ENCODE results near the gene RESP18.
"Not testable (repeated sequence)": the region's sequence is repeated elsewhere in the genome, so short reads cannot be mapped to it uniquely, and the experiment has no call there.

RESP18 gene

DNA sequence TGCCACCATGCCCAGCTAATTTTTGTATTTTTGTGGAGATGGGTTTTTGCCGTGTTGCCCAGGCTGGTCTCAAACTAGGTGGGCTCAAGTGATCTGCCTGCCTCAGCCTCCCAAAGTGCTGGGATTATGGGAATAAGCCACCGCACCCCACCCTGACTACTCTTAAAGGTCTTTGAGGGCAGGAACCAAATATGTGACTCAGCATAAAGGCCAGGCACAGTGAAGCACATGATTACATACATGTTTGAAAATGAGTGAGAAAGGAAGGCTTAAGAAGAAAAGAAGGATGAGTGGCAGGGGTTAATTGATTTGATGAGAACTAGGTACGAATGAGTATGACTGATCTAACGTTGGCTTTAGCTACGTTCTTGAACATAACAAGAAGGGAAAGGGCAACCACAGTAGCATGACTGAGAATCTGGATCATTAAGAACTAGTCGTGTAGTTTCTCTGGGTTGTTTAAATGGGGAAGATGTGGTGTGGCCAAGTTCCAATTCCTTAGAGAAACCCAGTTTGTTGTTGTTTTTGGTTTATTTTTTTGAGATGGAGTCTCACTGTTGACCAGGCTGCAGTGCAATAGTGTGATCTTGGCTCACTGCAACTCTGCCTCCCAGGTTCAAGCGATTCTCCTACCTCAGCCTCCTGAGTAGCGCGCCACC, 6.8 kb downstream of the RESP18 start:
- TF ChIP-seq, protein P1, sequence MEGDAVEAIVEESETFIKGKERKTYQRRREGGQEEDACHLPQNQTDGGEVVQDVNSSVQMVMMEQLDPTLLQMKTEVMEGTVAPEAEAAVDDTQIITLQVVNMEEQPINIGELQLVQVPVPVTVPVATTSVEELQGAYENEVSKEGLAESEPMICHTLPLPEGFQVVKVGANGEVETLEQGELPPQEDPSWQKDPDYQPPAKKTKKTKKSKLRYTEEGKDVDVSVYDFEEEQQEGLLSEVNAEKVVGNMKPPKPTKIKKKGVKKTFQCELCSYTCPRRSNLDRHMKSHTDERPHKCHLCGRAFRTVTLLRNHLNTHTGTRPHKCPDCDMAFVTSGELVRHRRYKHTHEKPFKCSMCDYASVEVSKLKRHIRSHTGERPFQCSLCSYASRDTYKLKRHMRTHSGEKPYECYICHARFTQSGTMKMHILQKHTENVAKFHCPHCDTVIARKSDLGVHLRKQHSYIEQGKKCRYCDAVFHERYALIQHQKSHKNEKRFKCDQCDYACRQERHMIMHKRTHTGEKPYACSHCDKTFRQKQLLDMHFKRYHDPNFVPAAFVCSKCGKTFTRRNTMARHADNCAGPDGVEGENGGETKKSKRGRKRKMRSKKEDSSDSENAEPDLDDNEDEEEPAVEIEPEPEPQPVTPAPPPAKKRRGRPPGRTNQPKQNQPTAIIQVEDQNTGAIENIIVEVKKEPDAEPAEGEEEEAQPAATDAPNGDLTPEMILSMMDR (conservative IDR thresholded peaks at IDR 0.05; ENCODE audit: low read depth, low read length) = no peak
- no peak overlapping the region for H3K4me3 ChIP-seq (ENCODE audit: low read length)
- DNase-seq (ENCODE audit: low read depth) = no peak

DNA sequence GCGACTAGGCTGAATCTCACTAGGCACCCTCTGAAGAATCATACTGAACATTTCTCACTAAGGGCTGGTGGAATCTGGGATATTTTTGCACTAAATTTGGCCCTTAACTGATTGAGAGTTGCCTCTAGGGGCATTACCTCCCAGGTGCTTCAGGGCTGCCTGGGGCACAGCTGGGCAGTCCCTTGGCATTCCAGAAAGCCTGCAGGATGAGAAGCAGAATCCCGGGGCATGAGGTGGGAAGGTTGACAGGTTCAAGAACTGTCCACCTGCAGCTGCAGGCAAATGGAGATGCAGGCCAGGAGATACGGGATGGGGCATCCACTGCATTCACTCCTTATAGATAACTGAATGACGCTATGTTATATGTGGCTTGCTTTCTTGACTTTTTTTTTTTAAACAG, 7.4 kb downstream of the RESP18 start:
- H3K4me3 ChIP-seq (ENCODE audit: low read length) = no peak overlapping the region
- TF ChIP-seq, protein P1 (conservative IDR thresholded peaks at IDR 0.05; ENCODE audit: low read depth, low read length) = no peak
- no peak for DNase-seq (ENCODE audit: low read depth)

DNA sequence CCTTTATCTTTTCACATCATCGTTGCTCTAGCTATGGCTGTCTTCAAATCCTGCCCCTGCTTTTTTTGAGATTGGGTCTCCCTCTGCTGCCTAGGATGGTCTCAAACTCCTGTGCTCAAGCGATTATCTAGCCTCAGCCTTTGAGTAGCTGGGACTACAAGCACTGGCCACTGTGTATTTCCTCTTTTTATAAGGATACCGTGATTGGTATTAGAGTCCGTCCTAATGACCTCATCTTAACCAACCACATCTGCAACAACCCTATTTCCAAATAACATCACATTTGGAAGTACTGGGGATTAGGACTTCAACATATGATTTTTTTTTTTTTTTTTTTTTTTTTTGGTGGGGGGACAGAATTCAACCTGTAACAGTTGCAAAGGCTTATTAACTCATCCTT, 9.1 kb downstream of the RESP18 start:
- TF ChIP-seq, protein P1 (conservative IDR thresholded peaks at IDR 0.05; ENCODE audit: low read depth, low read length) = no peak
- no peak for DNase-seq (ENCODE audit: low read depth)
- no peak overlapping the region for H3K4me3 ChIP-seq (ENCODE audit: low read length)

DNA sequence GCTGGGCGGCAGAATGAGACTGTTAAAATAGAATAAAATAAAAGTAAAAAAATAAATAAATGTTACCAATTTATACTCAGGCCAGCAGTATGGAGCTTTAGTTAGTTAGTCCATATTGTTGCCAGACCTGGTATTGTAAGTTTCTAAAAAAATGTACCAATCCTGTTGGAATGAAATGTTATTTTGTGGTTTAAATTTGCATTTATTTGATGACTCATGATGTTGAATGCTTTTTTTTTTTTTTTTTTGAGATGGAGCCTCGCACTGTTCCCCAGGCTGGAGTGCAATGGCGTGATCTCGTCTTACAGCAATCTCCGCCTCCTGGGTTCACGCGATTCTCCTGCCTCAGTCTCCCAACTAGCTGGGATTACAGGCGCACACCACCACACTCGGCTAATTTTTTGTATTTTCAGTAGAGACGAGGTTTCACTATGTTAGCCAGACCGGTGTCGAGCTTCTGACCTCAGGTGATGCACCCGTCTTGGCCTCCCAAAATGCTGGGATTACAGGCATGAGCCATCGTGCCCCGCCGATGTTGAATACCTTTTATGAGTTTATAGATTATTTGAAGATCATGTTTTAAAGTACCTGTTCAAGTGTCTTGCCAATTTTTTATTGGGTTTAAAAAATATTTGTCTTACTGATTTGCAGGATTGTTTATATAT, 17.6 kb downstream of the RESP18 start:
- TF ChIP-seq, protein P1 (conservative IDR thresholded peaks at IDR 0.05; ENCODE audit: low read depth, low read length) = no peak
- no peak for DNase-seq (ENCODE audit: low read depth)
- no peak overlapping the region for H3K4me3 ChIP-seq (ENCODE audit: low read length)

DNA sequence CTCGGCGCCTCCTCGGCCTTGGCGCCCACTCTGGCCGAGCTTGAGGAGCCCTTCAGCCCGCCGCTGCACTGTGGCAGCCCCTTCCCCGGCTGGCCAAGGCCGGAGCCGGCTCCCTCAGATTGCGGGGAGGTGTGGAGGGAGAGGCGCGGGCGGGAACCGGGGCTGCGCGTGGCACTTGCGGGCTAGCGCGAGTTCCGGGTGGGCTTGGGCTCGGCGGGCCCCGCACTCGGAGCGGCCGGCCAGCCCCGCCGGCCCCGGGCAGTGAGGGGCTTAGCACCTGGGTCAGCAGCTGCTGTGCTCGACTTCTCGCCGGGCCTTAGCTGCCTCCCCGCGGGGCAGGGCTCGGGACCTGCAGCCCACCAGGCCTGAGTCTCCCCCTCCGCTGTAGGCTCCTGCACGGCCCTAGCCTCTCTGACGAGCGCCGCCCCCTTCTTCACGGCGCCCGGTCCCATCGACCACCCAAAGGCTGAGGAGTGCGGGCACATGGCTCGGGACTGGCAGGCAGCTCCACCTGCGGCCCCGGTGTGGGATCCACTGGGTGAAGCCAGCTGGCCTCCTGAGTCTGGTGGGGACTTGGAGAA, 19.8 kb downstream of the RESP18 start:
- not testable (repeated sequence) for DNase-seq (ENCODE audit: low read depth); H3K4me3 ChIP-seq (ENCODE audit: low read length)

DNA sequence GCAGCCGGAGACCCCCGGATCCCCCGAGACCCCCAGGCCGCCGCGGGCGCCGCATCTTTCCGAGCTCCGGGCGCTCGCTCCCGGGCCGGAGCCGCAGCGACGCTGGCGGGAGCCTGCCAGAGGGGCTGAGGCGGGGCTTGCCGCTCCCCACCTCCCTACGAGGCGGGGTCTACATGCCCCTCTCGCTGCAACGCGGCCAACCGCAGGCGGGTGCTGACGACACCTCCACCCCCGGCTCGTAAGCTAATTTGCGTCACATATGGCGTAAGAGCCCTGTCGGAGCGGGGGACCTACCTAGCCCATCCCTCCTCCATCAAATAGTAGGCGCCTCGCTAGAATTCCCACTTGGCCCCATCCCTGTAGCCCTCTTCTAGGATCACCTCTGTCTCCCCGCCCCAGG, 23.3 kb downstream of the RESP18 start, which contains the start of gene PTPRN:
TSS of gene PTPRN (minus strand) at position 124 of the 400 bp plus-strand sequence. CDS start at position 55, 69 bp downstream.
- TF ChIP-seq, protein P1 (conservative IDR thresholded peaks at IDR 0.05; ENCODE audit: low read depth, low read length) = no peak
- peak within 1 kb of the TSS; percentile 22 for H3K4me3 ChIP-seq (ENCODE audit: low read length)
- DNase-seq (ENCODE audit: low read depth) = no peak

DNA sequence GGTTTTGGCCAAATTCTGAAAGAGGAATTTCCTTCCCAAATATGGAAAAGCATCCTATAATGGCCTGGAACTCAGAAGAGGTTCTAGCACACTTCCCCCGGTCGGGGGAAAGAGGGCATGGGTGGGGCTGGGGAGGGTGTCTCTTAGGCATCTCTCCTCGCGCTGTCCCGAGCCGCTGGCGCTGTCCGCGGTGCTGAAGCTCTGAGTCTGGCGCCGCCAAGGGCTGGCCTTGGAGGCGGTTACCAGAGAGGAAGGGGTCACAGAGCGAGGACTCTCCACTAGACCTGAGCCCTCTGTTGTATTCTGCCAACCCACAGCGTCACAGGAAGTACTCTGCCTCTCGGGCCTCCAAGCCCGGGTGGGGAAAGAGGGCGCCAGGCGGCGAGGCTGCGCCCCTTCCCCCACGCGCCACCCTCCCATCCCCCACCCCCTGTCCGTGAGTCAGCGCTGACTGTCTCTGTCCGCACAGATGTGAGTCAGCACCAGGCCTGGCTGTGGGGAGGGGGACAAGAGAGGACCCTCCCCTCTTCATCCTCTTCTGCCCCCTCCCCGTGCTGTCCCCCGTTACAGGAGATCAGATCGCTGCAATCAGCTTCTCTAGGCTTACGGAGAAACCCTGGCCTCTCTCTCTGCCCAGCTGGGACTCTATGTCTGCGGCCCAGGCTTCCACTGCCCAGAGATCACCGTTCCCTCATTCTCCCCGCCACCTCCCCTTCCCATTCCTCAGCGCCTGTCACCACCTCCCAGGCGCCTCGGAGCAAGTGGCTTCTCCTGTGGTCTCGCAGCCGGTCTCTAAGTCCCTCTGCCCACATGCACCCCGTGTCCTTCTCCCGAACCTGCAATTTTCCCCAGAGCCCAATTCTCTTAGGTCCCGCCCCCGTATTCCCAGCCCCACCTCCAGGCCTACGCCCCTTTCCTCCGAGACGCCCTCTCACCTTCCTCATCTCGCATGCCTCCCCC, 24.1 kb downstream of the RESP18 start:
- peak overlapping the region; percentile 22 for H3K4me3 ChIP-seq (ENCODE audit: low read length)
- DNase-seq (ENCODE audit: low read depth) = no peak
- TF ChIP-seq, protein P1 (conservative IDR thresholded peaks at IDR 0.05; ENCODE audit: low read depth, low read length) = no peak

Data from retinal pigment epithelial cell (primary cell).